T-helper 9 cell (primary cell): Measurements from ENCODE around the gene UBALD2.
"Not testable (repeated sequence)": the region's sequence is repeated elsewhere in the genome, so short reads cannot be mapped to it uniquely, and the experiment has no call there.

ENCODE experiments used
- DNase-seq: peaks from one replicate; pipeline ENCODE4 v3.0.0-alpha.2; 2020
- total RNA-seq, 2 donors: gene quantifications; one replicate each; lab custom pipeline; 2026; lab: John Stamatoyannopoulos, UW

The UBALD2 gene
- total RNA-seq: 48.5 to 130 reads per million in 2 donors

- DNase-seq: peak; percentile 96
These were observed at the start of gene UBALD2 for GRCh38 chr17:76264755-76265623. TSS of gene UBALD2 (plus strand) at chr17:76265348. CDS start at chr17:76265506, 158 bp downstream.

- no peak for DNase-seq
These were observed 48.1 kb upstream of the UBALD2 start for GRCh38 chr17:76217081-76217480.

- no peak for DNase-seq
These were observed 45.3 kb upstream of the UBALD2 start for GRCh38 chr17:76219670-76220383.

- no peak for DNase-seq
These were observed 41.3 kb upstream of the UBALD2 start for GRCh38 chr17:76223802-76224201.

- DNase-seq: not testable (repeated sequence)
These were observed 39.6 kb upstream of the UBALD2 start for GRCh38 chr17:76225373-76226086.

- DNase-seq: not testable (repeated sequence)
These were observed 38.4 kb upstream of the UBALD2 start for GRCh38 chr17:76226749-76227148.

GRCh38 chr17:76232342-76232741 lies 32.8 kb upstream of the UBALD2 start:
- DNase-seq: no peak

GRCh38 chr17:76233588-76234353 lies 31.4 kb upstream of the UBALD2 start:
- DNase-seq: no peak

GRCh38 chr17:76234354-76234679 lies 30.8 kb upstream of the UBALD2 start:
- DNase-seq: no peak

- no peak for DNase-seq
These were observed 29.3 kb upstream of the UBALD2 start for GRCh38 chr17:76235883-76236282.

- no peak for DNase-seq
These were observed 28.5 kb upstream of the UBALD2 start for GRCh38 chr17:76236603-76237002.

GRCh38 chr17:76237859-76238313 lies 27.3 kb upstream of the UBALD2 start:
- no peak for DNase-seq

- DNase-seq: no peak
These were observed 26.2 kb upstream of the UBALD2 start for GRCh38 chr17:76238847-76239537.

- peak; percentile 6 for DNase-seq
These were observed 25.4 kb upstream of the UBALD2 start for GRCh38 chr17:76239538-76240274.

- DNase-seq: peak; percentile 64
These were observed 24.5 kb upstream of the UBALD2 start, which contains the start of gene RNF157 for GRCh38 chr17:76240461-76241203. TSS of gene RNF157 (minus strand) at chr17:76240493. CDS start at chr17:76240240, 253 bp downstream.

- DNase-seq: no peak
These were observed 24.0 kb upstream of the UBALD2 start for GRCh38 chr17:76241204-76241538.

GRCh38 chr17:76241691-76242255 lies 23.4 kb upstream of the UBALD2 start:
- no peak for DNase-seq

GRCh38 chr17:76243826-76244679 lies 21.1 kb upstream of the UBALD2 start:
- no peak for DNase-seq

- DNase-seq: not testable (repeated sequence)
These were observed 20.4 kb upstream of the UBALD2 start for GRCh38 chr17:76244721-76245120.
